K562 (cell line): ENCODE results near the gene BCR. TPM values are rescaled to one million over a fixed set of nuclear protein-coding genes. Genes with fewer than 3 reads are reported as not detected.

Experiments
- ATAC-seq: fragments of 200-7000 bp; cut with Tn5 transposase; 3 replicates; pipeline ENCODE4 v1.9.1; 2020; ENCODE audit warnings: moderate library complexity
- BruUV-seq: library from RNA; stranded (reverse); fragments of 400-500 nt; replicated peaks from 2 replicates; lab custom pipeline; 2021; lab: Mats Ljungman, UMichigan
- CTCF ChIA-PET: fragments of 300-600 bp; formaldehyde crosslinking; extraction: SDS; loops from one replicate; lab custom pipeline; 2021; ENCODE audit warnings: low intra/inter-chr PET ratio; lab: Yijun Ruan, JAX
- POLR2A ChIA-PET: fragments of 300-600, 350-650 bp; sonication (Branson Sonifier 250); formaldehyde crosslinking; extraction: SDS; loops from one replicate; lab custom pipeline; 2021; ENCODE audit warnings: antibody characterized with exemption, inconsistent platforms; lab: Yijun Ruan, JAX
- DNase-seq, 4 experiments: peaks; one replicate each; pipeline versions ENCODE4 v3.0.0 to v3.0.0-alpha.2; 2011 to 2018; ENCODE audit warnings: low spot score in 3 of 4, mixed read lengths in 3 of 4; ENCODE audit errors: extremely low read depth in 1 of 4
- FAIRE-seq: peaks from 2 replicates; lab custom pipeline; 2011; peaks lifted over from hg19 to GRCh38; lab: Jason Lieb, UNC
- H2AFZ ChIP-seq: 2 replicates; pipeline ENCODE4 v1.6.0; 2011; ENCODE audit warnings: low read depth, low read length, control low read depth, inconsistent platforms
- H3K27ac ChIP-seq: fragments of 200-600 bp; 3 replicates; pipeline ENCODE4 v1.8.0; 2011; ENCODE audit warnings: low read depth, mild to moderate bottlenecking, control low read depth, inconsistent platforms, low read length, moderate library complexity, mixed read lengths; ENCODE audit errors: extremely low read depth
- H3K27me3 ChIP-seq, 2 experiments: fragments of 300-600 bp in 1 of 2; 2 replicates in 1 of 2; 3 replicates in 1 of 2; pipeline versions ENCODE4 v1.6.0 to v1.8.0; 2011; ENCODE audit warnings: inconsistent platforms in 2 of 2, low read length in 2 of 2, mild to moderate bottlenecking in 1 of 2, mixed read lengths in 1 of 2, moderate library complexity in 1 of 2; ENCODE audit not compliant: control insufficient read depth in 2 of 2, insufficient read depth in 2 of 2
- H3K36me3 ChIP-seq: fragments of 300-600 bp; 3 replicates; pipeline ENCODE4 v1.8.0; 2011; ENCODE audit warnings: mild to moderate bottlenecking, low read length, inconsistent platforms; ENCODE audit not compliant: control insufficient read depth, insufficient read depth
- H3K4me1 ChIP-seq, 2 experiments: fragments of 200-600 bp in 1 of 2; replicated peaks in 1 of 2; 2 replicates in 1 of 2; 3 replicates in 1 of 2; pipeline versions ENCODE4 v1.5.1 to v1.8.0; 2011; ENCODE audit warnings: inconsistent platforms in 2 of 2, low read length in 2 of 2, mild to moderate bottlenecking in 1 of 2, mixed read lengths in 1 of 2, moderate library complexity in 1 of 2; ENCODE audit not compliant: control insufficient read depth in 2 of 2, insufficient read depth in 2 of 2
- H3K4me2 ChIP-seq: 2 replicates; pipeline ENCODE4 v1.6.1; 2011; ENCODE audit warnings: low read length, control low read depth, inconsistent platforms, mixed read lengths; ENCODE audit not compliant: insufficient read depth
- H3K4me3 ChIP-seq: fragments of 200-600 bp; sonication (generic), shearing (Covaris generic); 2 replicates; pipeline ENCODE4 v1.5.1; 2016; ENCODE audit warnings: control low read depth, inconsistent platforms
- H3K79me2 ChIP-seq: fragments of 200-600 bp; 3 replicates; pipeline ENCODE4 v1.8.0; 2011; ENCODE audit warnings: low read length, inconsistent platforms; ENCODE audit not compliant: control insufficient read depth, insufficient read depth
- H3K9ac ChIP-seq, 2 experiments: 2 replicates each; pipeline versions ENCODE4 v1.6.0 to v1.6.1; 2011; ENCODE audit warnings: low read depth in 2 of 2, low read length in 2 of 2, control low read depth in 1 of 2, inconsistent platforms in 1 of 2, mild to moderate bottlenecking in 1 of 2, mixed read lengths in 1 of 2; ENCODE audit not compliant: insufficient read depth in 1 of 2
- H3K9me1 ChIP-seq: one replicate; pipeline ENCODE4 v1.6.0; 2011; ENCODE audit warnings: inconsistent platforms, mild to moderate bottlenecking, low read length, moderate library complexity; ENCODE audit not compliant: control insufficient read depth, insufficient read depth
- H3K9me3 ChIP-seq: replicated peaks from 2 replicates; pipeline ENCODE4 v1.5.1; 2011; ENCODE audit warnings: low read depth, low read length, inconsistent platforms; ENCODE audit not compliant: control insufficient read depth, insufficient read depth
- H4K20me1 ChIP-seq: replicated peaks from 2 replicates; pipeline ENCODE4 v1.6.1; 2011; ENCODE audit warnings: low read length, inconsistent platforms, mixed read lengths; ENCODE audit not compliant: control insufficient read depth, insufficient read depth
- CBX3 ChIP-seq, 2 experiments: IDR thresholded peaks; 1 replicate in 1 of 2; 2 replicates in 1 of 2; pipeline ENCODE4 v1.6.1; 2012; ENCODE audit warnings: inconsistent platforms in 2 of 2, low read length in 2 of 2, borderline replicate concordance in 1 of 2, control low read depth in 1 of 2
- HCFC1 ChIP-seq: IDR thresholded peaks from 2 replicates; pipeline ENCODE4 v1.6.1; 2012; ENCODE audit warnings: low read depth, low read length, improper control_type of control experiment
- ILF3 ChIP-seq: fragments of 450-650 bp; IDR thresholded peaks from 2 replicates; pipeline ENCODE4 v1.6.1; 2018; ENCODE audit warnings: antibody characterized with exemption, mild to moderate bottlenecking, moderate library complexity, borderline replicate concordance
- SMAD1 ChIP-seq: fragments of 150-350 bp; IDR thresholded peaks from 2 replicates; pipeline ENCODE4 v1.6.1; 2014; ENCODE audit warnings: low read length, low read depth; ENCODE audit not compliant: partially characterized antibody
- SMARCC2 ChIP-seq: fragments of 450-650 bp; IDR thresholded peaks from 2 replicates; pipeline ENCODE4 v1.6.1; 2017; ENCODE audit warnings: antibody characterized with exemption, moderate library complexity, mild to moderate bottlenecking, low read depth
- TBL1XR1 ChIP-seq, 2 experiments: IDR thresholded peaks; 2 replicates each; pipeline ENCODE4 v1.6.1; 2012; ENCODE audit warnings: improper control_type of control experiment in 2 of 2, low read length in 2 of 2, mild to moderate bottlenecking in 1 of 2
- ZC3H11A ChIP-seq: IDR thresholded peaks from 2 replicates; pipeline ENCODE4 v1.6.1; 2012; ENCODE audit warnings: low read depth, low read length, improper control_type of control experiment
- ZFP30 ChIP-seq: fragments of 250-450 bp; sonication (Bioruptor Pico); IDR thresholded peaks from 2 replicates; pipeline ENCODE4 v1.8.0; 2022; ENCODE audit warnings: moderate library complexity, mild to moderate bottlenecking, inconsistent platforms, borderline replicate concordance
- ZNF551 ChIP-seq: fragments of 250-450 bp; sonication (Bioruptor Pico); IDR thresholded peaks from 2 replicates; pipeline ENCODE4 v1.5.0; 2021; ENCODE audit warnings: mild to moderate bottlenecking, moderate library complexity
- WGBS: fragments of 100-300 bp; shearing (Covaris generic); methylation state at CpG from one replicate; pipeline ENCODE4 v1.1.6; 2016; ENCODE audit warnings: low coverage, mixed read lengths; ENCODE audit not compliant: insufficient coverage; ENCODE audit errors: missing lambda C conversion rate; 5-methylcytosine and 5-hydroxymethylcytosine counted together
- in situ Hi-C: fragments of 300-500 bp; cut with MboI; formaldehyde crosslinking; loops from 4 replicates; pipeline ENCODE4 v1.15.0; 2018; ENCODE audit warnings: inconsistent platforms, mixed read lengths
- intact Hi-C: fragments of 100-400 bp; cut with micrococcal nuclease; formaldehyde crosslinking; loops from 2 replicates; pipeline ENCODE4 v1.14.2; 2022
- polyA plus RNA-seq, 8 experiments: library from polyadenylated mRNA; depleted of rRNA in 4 of 8; stranded (reverse) in 5 of 8; unstranded in 3 of 8; fragments of >200 nt; fragmentation: Nextera tagmentation in 2 of 8; fragmentation: Illumina TruSeq in 1 of 8; extraction: Ambion mirVana in 2 of 8; extraction: Trizol in 1 of 8; gene quantifications; 2 replicates each; pipeline versions ENCODE4 v1.2.1 to v1.2.3, GENCODE V29; 2011 to 2014; ENCODE audit warnings: inconsistent platforms in 1 of 8, missing spikeins in 1 of 8
- total RNA-seq, 7 experiments: library from RNA; depleted of rRNA in 6 of 7; stranded (reverse); fragments of >200 nt in 6 of 7; fragmentation: Illumina TruSeq in 2 of 7; extraction: Trizol in 2 of 7; gene quantifications; 2 replicates each; pipeline versions ENCODE4 v1.2.1 to v1.2.3, GENCODE V29; 2011 to 2021; ENCODE audit warnings: low replicate concordance in 1 of 7
- TF ChIP-seq, protein P1 (sequence below), 2 experiments: fragments of 450-650 bp in 1 of 2; sonication (generic) in 1 of 2; formaldehyde crosslinking; conservative IDR thresholded peaks; 2 replicates each; pipeline versions ENCODE4 v1.4.0 to v1.8.1; 2020 to 2022; ENCODE audit warnings: mild to moderate bottlenecking in 1 of 2, missing genetic modification reagents in 1 of 2
- TF ChIP-seq, protein P2 (sequence below): sonication (generic); formaldehyde crosslinking; IDR thresholded peaks from 2 replicates; pipeline ENCODE4 v1.8.1; 2023; ENCODE audit warnings: mild to moderate bottlenecking, missing genetic modification reagents

Gene BCR
- total and polyA plus RNA-seq, 9 of the 15 experiments (the other 6 are each of a cell fraction or from before 2014, with no cell fraction given): 0.41 to 150 (median 45.6) TPM

DNA sequence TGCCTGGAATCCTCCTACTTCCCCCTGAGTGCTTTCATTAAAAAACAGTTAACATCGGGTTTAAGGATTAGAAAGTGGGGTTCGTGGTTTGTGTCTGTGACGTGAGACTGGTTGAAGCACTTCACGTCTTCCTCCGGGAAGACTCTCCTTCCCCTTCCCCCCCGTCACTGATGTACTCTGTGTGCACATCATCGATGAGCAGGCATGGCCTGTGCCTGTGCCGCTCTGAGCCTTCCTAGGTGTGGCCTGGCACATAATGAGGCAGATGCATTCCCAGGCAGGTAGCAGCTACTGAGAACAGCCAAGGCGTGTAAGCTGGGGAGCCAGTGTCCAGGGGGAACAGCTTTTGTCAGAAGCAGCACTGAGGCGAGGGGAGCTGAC, 93.8 kb downstream of the BCR start:
- TF ChIP-seq CBX3 (IDR thresholded peaks at IDR 0.05; ENCODE audit: borderline replicate concordance in 1 of 2, low read length in 2 of 2) (no peak), TBL1XR1 (IDR thresholded peaks at IDR 0.05; ENCODE audit: low read length in 2 of 2) (0 out of 4 replicates have a peak, but pooled peaks of 1 of the 2 experiments have one; percentile 21), ILF3 (no peak), HCFC1 (0 out of 2 replicates have a peak, but pooled peaks have one; percentile 21), SMAD1 (peak; percentile 28), ZFP30 (CRISPR knock-in tag) (no peak), ZC3H11A (0 out of 2 replicates have a peak, but pooled peaks have one; percentile 65), ZNF551 (CRISPR knock-in tag) (no peak), SMARCC2 (no peak)
- TF ChIP-seq, protein P1, sequence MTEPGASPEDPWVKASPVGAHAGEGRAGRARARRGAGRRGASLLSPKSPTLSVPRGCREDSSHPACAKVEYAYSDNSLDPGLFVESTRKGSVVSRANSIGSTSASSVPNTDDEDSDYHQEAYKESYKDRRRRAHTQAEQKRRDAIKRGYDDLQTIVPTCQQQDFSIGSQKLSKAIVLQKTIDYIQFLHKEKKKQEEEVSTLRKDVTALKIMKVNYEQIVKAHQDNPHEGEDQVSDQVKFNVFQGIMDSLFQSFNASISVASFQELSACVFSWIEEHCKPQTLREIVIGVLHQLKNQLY (CRISPR knock-in tag; conservative IDR thresholded peaks at IDR 0.05): 0 out of 4 replicates have a peak, but pooled peaks of 1 of the 2 experiments have one; percentile 75
- TF ChIP-seq, protein P2, sequence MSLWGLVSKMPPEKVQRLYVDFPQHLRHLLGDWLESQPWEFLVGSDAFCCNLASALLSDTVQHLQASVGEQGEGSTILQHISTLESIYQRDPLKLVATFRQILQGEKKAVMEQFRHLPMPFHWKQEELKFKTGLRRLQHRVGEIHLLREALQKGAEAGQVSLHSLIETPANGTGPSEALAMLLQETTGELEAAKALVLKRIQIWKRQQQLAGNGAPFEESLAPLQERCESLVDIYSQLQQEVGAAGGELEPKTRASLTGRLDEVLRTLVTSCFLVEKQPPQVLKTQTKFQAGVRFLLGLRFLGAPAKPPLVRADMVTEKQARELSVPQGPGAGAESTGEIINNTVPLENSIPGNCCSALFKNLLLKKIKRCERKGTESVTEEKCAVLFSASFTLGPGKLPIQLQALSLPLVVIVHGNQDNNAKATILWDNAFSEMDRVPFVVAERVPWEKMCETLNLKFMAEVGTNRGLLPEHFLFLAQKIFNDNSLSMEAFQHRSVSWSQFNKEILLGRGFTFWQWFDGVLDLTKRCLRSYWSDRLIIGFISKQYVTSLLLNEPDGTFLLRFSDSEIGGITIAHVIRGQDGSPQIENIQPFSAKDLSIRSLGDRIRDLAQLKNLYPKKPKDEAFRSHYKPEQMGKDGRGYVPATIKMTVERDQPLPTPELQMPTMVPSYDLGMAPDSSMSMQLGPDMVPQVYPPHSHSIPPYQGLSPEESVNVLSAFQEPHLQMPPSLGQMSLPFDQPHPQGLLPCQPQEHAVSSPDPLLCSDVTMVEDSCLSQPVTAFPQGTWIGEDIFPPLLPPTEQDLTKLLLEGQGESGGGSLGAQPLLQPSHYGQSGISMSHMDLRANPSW (CRISPR knock-in tag): 0 out of 2 replicates have a peak, but pooled peaks have one; percentile 91
- TF ChIP-seq, all 486 proteins: peak for 6
- DNase-seq (peak; percentile 17 to 57 (median 54)), FAIRE-seq (no peak), ATAC-seq (no peak)
- no peak overlapping the region for H3K4me3 ChIP-seq
- in situ Hi-C loops: no loop called here
- no peak overlapping the region for H2AFZ ChIP-seq
- peaks cover 4 to 23% of the 10 kb centered on the region in 2 experiments; a peak in 4 of 5 replicates for H3K4me1 ChIP-seq
- peaks cover 77% of the 10 kb centered on the region for H4K20me1 ChIP-seq
- no peaks in the 10 kb centered on the region for H3K9me3 ChIP-seq
- CTCF ChIA-PET: interaction anchor here (1.5 to 3.4 kb wide), 2 partner anchors 94 to 96 kb away, joined by 3 to 25 read pairs; partner anchors contain the start of gene BCR
- H3K4me2 ChIP-seq: no peak overlapping the region
- no peaks in the 10 kb centered on the region for H3K79me2 ChIP-seq
- H3K9ac ChIP-seq: peak overlapping the region in 1 of 2 experiments; percentile 1; a peak in 1 of 4 replicates
- intact Hi-C loops: no loop called here
- H3K27me3 ChIP-seq: no peaks in the 10 kb centered on the region
- H3K27ac ChIP-seq: no peak overlapping the region
- H3K36me3 ChIP-seq: peaks cover 93% of the 10 kb centered on the region
- WGBS: 91% methylated on average over 10 of the region's 10 CpGs
- peaks cover 33% of the 10 kb centered on the region for H3K9me1 ChIP-seq
- POLR2A ChIA-PET: interaction anchor here (0.6 to 14.2 kb wide), 14 partner anchors 8 to 118 kb away, joined by 3 to 237 read pairs (median 5); partner anchors contain the start of gene BCR
- BruUV-seq: no TSS peak
